RPMI8226 (cell line): ENCODE results near the gene TMEM214.
"Not testable (repeated sequence)": the region's sequence is repeated elsewhere in the genome, so short reads cannot be mapped to it uniquely, and the experiment has no call there.

Source experiments
- DNase-seq: peaks from one replicate; pipeline ENCODE4 v3.0.0-alpha.2; 2015

The TMEM214 gene

GRCh38 chr2:27071277-27071989, 38.7 kb downstream of the TMEM214 start, which contains the start of gene OST4:
Gene OST4, minus strand, starts transcription at chr2:27071654.
- peak; percentile 96 for DNase-seq

GRCh38 chr2:27071990-27072830, 39.4 kb downstream of the TMEM214 start:
- DNase-seq, result no peak

GRCh38 chr2:27072920-27073319, 40.2 kb downstream of the TMEM214 start:
- DNase-seq, result no peak

- peak; percentile 29 for DNase-seq
Measured at GRCh38 chr2:27073782-27074181, 41.0 kb downstream of the TMEM214 start.

GRCh38 chr2:27074738-27075565, 42.2 kb downstream of the TMEM214 start:
- peak; percentile 78 for DNase-seq

GRCh38 chr2:27075566-27075871, 42.8 kb downstream of the TMEM214 start:
- not testable (repeated sequence) for DNase-seq

- DNase-seq, result no peak
Measured at GRCh38 chr2:27076323-27076722, 43.6 kb downstream of the TMEM214 start.

GRCh38 chr2:27077231-27077630, 44.5 kb downstream of the TMEM214 start:
- no peak for DNase-seq

- no peak for DNase-seq
Measured at GRCh38 chr2:27078267-27079194, 45.8 kb downstream of the TMEM214 start, which contains the start of gene EMILIN1. Gene EMILIN1, plus strand, starts transcription at chr2:27078615. Its CDS starts 451 bp downstream, at chr2:27079066.

- no peak for DNase-seq
Measured at GRCh38 chr2:27079233-27080139, 46.7 kb downstream of the TMEM214 start.

GRCh38 chr2:27080140-27080469, 47.3 kb downstream of the TMEM214 start:
- no peak for DNase-seq

- no peak for DNase-seq
Measured at GRCh38 chr2:27080603-27080936, 47.8 kb downstream of the TMEM214 start.

- DNase-seq, result peak; percentile 23
Measured at GRCh38 chr2:27081984-27082772, 49.4 kb downstream of the TMEM214 start.

GRCh38 chr2:27082773-27083409, 50.1 kb downstream of the TMEM214 start:
- no peak for DNase-seq

GRCh38 chr2:27083410-27084296, 50.9 kb downstream of the TMEM214 start:
- DNase-seq, result no peak

- DNase-seq, result no peak
Measured at GRCh38 chr2:27084297-27085061, 51.7 kb downstream of the TMEM214 start.

- DNase-seq, result no peak
Measured at GRCh38 chr2:27085062-27085672, 52.4 kb downstream of the TMEM214 start.

GRCh38 chr2:27085673-27086089, 52.9 kb downstream of the TMEM214 start:
- DNase-seq, result peak; percentile 73
